ENCODE measurements around the gene IQGAP2.
A peak's percentile ranks its signal among the peaks of the same experiment; 100 is the strongest.

IQGAP2 gene

DNA sequence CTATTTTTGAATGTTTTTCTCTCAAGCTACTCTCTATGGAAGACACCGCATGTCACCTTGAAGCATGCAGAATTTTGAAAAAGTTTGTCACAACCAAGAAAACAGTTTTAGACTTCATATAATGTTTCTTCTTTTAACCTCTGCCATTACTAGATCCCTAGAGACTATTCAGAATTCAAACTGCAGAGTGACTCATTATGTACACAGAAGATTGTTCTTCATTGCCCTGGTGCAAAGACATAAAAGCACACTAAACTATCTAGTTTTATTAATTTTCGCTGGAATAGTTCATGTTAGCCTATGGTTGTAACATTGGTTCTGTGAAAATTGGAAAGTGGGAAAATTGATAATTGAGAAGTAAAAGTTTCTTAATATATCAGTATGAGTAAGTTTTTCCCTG is 201.8 kb downstream of the IQGAP2 start:
- DNase-seq (ENCODE audit: low read depth in 1 of 2, low spot score in 1 of 2): no peak

GRCh38 chr5:76606701-76607100 is 203.6 kb downstream of the IQGAP2 start:
- no peak for DNase-seq (ENCODE audit: low read depth in 1 of 2, low spot score in 1 of 2)

- no peak for DNase-seq (ENCODE audit: low read depth in 1 of 2, low spot score in 1 of 2)
These were observed 204.3 kb downstream of the IQGAP2 start for GRCh38 chr5:76607353-76607871.

DNA sequence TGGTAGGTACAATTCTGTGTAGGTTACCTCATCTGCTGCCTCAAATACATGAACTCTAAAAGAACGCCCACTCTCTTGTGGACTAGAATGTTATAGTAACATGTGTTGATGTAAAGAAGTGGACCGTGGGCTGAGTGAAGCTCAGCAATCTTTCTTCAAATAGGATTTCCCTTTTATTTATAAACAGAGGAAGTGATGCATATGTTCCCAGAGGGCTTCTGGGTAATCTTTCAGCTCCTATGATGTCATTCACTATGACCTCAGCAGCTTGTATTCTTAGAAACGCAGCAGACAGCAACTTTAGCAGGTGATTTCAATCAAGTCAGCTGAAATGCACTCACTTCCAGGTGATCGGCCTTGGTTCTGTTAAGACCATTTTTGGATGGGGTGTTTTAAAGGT is 205.7 kb downstream of the IQGAP2 start:
- no peak for DNase-seq (ENCODE audit: low read depth in 1 of 2, low spot score in 1 of 2)

DNA sequence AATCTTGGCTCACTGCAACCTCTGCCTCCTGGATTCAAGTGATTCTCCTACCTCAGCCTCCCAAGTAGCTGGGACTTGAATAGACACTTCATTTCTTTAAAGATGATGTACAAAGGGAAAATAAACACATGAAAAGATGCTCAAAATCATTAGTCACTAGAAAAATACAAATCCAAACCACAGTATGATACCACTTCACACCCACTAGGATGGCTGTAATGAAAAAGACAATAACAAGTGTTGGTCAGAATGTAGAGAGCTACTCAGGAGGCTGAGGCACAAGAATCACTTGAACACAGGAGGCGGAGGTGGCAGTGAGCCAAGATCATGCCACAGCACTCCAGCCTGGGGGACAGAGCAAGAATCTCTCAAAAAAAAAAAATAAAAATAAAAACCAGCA is 207.1 kb downstream of the IQGAP2 start:
- no peak for DNase-seq (ENCODE audit: low read depth in 1 of 2, low spot score in 1 of 2)

DNA sequence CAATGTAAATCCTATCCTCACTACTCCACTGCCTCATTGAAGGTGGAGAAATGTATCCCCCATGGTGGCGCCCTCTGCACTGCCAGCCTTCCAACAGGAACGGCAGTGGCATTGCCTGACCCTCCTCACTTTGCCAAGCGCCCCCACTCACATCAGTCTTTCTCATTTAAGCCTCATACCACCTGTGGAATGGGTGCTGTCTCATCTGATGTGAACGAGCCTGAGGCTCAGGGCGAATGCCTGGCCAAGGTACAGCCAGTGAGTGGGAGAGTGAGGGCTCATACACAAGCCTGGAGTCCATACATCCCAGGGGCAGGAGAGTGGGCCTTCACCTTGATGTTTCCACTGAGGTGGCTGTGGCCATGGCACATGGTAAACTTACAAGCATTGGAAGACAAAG is 209.9 kb downstream of the IQGAP2 start:
- no peak for DNase-seq (ENCODE audit: low read depth in 1 of 2, low spot score in 1 of 2)

DNA sequence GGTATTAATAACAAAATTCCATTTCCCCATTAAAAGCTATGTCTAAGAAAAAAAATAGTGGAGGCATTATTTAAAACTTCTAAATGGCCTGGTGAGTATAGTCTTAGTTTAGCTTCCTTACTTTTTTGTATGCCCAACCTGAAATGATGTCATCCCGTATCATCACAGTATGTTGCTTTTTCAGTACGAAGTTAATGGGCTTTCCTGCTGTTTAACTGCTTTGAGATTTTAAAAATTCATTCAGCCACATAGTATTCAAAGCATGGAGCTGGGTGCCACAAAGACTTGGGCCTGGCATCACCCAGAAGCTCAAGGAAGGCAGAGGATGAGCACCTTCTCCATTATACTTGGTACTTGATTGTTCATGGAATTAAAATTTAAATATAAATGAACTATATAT is 212.7 kb downstream of the IQGAP2 start:
- DNase-seq (ENCODE audit: low read depth in 1 of 2, low spot score in 1 of 2): no peak

DNA sequence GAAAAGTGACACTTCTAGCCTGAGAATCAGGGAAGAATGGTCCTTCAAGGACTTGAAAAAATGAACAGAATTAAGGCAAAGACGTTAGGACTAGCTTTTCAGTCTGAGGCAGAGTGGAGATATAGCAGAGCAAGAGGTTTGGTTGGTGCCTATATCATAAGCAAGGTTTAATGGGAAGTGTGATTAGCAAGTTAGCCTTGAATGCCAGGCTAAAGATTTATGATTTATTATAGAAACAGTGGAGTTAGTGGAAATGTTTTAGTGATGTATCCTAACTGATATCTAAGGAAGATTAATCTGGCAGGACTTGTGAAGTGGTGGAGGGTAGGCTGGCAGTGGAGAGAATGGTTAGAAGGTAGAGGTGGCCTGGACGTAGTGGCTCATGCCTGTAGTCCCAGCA is 213.1 kb downstream of the IQGAP2 start:
- DNase-seq (ENCODE audit: low read depth in 1 of 2, low spot score in 1 of 2): no peak

DNA sequence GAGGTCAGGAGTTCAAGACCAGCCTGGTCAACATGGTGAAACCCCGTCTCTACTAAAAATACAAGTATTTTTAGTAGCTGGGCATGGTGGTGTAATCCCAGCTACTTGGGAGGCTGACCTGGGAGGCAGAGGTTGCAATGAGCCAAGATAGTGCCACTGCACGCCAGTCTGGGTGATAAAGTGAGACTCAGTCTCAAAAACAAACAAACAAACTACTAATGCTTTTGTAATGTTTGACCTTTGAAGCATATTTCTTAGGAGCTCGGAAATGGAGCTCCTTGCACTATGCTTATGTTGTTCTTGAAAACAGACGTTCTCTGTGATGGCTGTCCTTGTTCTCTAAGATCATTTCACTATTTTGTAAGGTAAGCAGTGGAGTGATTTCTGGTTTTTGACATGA is 214.1 kb downstream of the IQGAP2 start:
- DNase-seq (ENCODE audit: low read depth in 1 of 2, low spot score in 1 of 2): no peak

DNA sequence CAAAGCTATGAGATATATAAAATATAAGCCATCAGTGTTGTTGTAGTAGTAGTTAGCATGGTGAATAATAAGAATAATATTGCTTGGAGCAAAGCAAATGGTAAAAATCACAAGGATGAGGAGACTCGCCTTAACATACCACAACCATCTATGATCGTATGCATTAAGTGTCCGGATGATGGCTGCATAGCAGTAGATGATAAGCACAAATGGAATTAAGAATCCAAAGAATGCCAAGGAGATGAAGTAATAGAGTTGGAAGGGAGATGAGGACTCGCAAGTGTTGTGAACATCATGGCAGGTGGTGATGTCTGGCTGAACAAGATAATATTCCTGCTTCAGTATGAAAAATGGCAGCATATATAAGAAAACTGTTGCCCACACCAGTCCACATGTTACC is 214.6 kb downstream of the IQGAP2 start:
- no peak for DNase-seq (ENCODE audit: low read depth in 1 of 2, low spot score in 1 of 2)

DNA sequence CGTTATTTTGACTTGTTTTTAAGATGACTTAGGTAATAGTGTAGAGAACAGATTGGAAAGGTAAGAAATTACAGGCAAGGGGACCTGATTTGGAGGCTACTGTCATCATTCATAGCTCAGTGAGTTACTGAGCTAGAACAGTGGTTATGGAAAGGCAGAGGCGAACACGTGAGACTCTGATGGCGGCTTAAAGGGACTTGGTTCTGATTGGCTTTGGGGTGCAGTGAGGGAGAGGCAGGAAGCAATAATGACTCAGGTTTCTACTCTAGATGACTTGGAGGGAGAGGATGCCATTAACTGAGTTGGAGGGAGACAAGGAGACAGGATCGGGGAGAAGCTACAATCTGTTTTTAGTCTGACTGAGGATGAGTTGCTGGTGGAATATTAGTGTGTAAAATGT is 217.1 kb downstream of the IQGAP2 start:
- no peak for DNase-seq (ENCODE audit: low read depth in 1 of 2, low spot score in 1 of 2)

- DNase-seq (ENCODE audit: low read depth in 1 of 2, low spot score in 1 of 2): no peak
These were observed 219.0 kb downstream of the IQGAP2 start for GRCh38 chr5:76622076-76622475.

GRCh38 chr5:76622973-76623596 is 220.0 kb downstream of the IQGAP2 start, which contains the start of gene F2RL2:
F2RL2 (minus strand) TSS chr5:76623403; CDS start chr5:76623230, 173 bp downstream.
- DNase-seq (ENCODE audit: low read depth in 1 of 2, low spot score in 1 of 2): no peak

DNA sequence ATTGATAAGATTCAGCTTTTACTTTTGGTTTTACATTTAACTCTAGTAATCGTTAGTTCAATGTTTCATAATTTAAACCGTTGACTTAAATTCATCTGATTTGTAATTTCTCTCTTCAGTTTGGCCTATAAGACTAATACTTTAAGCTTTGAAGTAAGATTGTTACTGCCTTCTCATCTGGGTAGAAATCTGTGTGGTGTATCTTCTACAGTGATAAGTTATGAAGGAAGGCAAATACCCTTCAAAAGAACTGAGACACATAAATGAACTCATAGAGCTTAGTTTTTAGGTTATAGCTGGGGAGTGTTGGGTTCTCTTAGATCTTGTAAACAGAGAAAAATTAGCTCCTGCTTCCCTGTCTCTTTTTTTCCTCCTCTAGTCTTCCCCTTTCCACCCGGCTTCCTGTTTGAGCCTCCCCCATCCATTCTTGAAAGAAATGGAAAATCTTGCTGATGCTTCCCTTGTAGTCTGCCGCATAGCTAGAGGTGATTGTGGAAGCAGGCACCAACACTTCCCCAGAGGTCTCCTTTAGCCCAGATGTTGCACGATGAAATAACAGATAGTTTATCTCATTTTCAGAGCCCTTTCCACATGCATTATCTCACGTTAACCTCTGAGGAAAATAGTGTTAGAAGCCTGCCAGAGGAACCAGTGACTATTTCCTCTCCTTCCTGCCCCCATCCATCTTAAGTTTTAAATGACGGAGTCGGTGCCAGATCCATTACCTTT is 222.2 kb downstream of the IQGAP2 start:
- DNase-seq (ENCODE audit: low read depth in 1 of 2, low spot score in 1 of 2): no peak

DNA sequence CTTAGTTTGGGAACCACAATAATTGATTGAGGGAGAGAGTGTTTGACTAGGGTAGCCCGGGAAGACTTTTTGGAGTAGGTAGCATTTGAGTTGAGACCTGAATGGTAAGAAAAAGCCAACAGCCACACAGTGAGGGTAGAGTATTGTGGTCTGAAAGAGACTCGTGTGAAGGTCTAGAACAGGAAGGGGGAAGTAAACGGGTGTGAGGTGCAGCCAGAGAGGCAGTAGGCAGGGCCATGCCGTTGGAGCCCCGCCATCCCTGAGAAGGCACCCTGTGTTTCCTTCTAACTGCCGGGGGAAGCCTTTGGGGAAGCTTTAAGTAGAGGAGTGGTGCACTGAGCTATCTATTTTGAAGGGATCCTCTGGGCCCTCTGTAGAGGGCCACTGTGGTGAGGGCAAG is 223.7 kb downstream of the IQGAP2 start:
- DNase-seq (ENCODE audit: low read depth in 1 of 2, low spot score in 1 of 2): no peak

DNA sequence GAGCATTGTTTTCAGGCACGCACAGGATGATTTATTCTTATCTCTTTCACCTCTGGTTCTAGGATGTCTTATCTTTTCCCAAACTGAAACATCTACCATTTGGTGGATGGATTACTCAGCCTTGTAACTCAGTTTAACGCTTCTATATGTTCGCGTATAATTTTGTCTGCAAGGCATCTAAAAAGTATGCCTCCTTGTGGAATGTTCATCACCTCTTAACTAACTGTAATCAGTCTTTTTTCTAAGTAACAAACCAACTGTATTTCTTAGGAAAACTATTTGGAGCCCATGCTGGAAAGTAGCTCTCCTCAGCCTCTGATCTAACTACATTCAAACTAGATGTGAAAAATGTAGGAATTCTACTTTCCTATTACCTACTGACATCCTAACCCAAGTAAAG is 231.6 kb downstream of the IQGAP2 start:
- DNase-seq (ENCODE audit: low read depth in 1 of 2, low spot score in 1 of 2): no peak

GRCh38 chr5:76637490-76637889 is 234.4 kb downstream of the IQGAP2 start:
- DNase-seq (ENCODE audit: low read depth in 1 of 2, low spot score in 1 of 2): no peak

GRCh38 chr5:76638479-76638878 is 235.4 kb downstream of the IQGAP2 start:
- DNase-seq (ENCODE audit: low read depth in 1 of 2, low spot score in 1 of 2): no peak

- DNase-seq (ENCODE audit: low read depth in 1 of 2, low spot score in 1 of 2): peak; percentile 12 to 25
These were observed 238.5 kb downstream of the IQGAP2 start for GRCh38 chr5:76641514-76642120.

DNA sequence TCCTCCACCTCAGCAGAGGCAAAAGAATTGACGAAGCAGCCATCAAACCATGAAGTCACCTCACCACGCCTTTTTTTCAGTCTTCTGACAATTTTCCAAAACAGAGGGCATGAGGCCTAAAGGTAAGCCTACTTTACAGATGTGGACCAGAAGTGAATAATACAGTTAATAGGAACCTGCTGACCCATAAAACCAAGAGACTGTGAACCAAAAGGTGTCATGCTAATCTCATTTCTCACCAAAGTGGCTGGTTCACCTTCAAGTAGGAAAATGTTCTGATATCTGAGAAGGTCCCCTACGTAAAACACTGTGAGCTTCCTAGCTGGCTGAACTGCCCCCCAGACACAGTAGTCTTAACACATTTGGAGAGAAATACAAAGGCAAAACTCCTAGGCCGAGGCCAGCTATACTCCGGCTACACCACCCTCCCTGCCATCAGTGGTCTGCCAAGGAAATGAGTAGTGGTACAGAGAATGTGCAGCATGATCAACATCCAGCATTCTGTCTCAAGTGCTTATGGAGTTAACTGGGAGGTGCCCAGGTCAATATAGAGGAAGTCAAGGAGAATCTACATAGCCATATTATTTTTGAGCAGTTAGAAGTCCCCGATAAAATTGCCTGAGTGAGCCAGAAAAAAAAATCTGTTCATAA is 239.4 kb downstream of the IQGAP2 start:
- no peak for DNase-seq (ENCODE audit: low read depth in 1 of 2, low spot score in 1 of 2)

DNA sequence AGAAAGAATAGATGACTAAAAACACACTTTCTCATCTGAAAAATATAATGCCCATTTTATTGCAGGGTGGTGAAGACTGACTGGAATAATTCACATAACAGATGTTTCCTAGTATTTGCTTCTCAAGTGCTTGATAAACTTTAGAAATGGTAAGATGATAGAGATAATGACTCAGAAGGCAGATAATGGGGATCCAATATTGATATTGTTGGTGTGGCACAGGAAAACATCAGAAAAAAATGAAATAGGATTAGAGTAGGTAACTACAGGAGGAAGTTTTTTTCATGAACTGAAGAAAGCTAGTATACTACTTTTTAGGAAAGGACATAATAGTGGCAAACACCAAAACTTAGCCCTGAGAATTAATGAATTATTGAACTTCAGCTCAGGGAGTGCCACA is 240.3 kb downstream of the IQGAP2 start:
- DNase-seq (ENCODE audit: low read depth in 1 of 2, low spot score in 1 of 2): no peak

GRCh38 chr5:76649140-76649539 is 246.1 kb downstream of the IQGAP2 start:
- no peak for DNase-seq (ENCODE audit: low read depth in 1 of 2, low spot score in 1 of 2)
